Measurements from ENCODE around the gene L3MBTL3.
"Not testable (repeated sequence)": the region's sequence is repeated elsewhere in the genome, so short reads cannot be mapped to it uniquely, and the experiment has no call there.

L3MBTL3 gene

GRCh38 chr6:130093546-130093945 is 75.2 kb downstream of the L3MBTL3 start:
- DNase-seq = no peak

DNA sequence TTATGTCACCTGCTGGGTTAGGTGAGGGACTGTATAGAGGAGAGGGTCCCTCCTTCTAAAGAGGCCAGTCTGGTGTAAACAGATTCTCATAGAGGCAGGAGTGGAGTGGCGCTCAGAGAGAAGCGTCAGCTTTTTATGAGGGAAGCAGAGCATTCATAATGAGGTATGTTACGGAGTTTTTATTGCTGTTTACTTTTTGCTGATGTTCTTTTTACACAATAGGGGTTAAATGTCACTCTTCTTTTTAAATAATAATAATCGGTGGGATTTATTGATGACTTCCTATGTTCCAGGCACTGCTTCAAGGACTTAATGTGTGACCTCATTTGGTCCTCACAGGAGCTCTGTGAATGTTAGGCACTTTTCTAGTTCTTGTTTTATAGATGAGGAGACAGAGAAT is 79.9 kb downstream of the L3MBTL3 start:
- no peak for DNase-seq

- DNase-seq = no peak
Measured at GRCh38 chr6:130099119-130099518, 80.7 kb downstream of the L3MBTL3 start.

DNA sequence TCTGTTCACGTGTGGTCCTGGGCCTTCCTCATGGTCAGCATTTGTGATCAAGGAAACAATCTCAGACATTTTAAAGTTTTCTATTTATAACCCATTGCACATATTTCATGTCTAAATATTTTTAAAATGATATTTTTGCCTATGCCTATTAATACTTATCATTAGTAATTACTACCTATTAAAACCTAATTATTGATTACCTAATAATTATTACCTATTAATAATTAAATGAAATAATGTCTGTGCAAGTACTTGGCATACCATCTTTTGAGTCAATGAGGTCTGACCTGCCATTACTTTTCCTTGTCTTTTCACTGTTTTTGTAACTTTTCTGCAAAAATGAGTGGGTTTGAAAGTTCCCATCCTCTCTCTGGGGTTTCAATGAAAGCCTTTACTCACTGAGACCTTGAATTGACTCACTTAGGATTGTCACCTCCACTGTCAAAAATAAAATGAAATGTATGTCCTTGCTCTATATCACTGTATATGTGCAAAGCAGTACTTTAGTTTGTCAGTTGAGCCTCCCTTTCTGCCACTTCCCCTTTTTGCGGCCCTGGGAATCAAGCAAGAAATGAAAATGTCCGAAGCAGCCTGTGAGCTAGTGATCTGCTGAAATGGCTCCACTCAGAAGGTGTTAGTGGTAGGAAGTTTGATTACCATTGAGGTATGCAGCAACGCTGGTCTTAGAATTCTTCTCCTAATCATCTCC is 87.8 kb downstream of the L3MBTL3 start:
- DNase-seq = peak; percentile 76 to 83

DNA sequence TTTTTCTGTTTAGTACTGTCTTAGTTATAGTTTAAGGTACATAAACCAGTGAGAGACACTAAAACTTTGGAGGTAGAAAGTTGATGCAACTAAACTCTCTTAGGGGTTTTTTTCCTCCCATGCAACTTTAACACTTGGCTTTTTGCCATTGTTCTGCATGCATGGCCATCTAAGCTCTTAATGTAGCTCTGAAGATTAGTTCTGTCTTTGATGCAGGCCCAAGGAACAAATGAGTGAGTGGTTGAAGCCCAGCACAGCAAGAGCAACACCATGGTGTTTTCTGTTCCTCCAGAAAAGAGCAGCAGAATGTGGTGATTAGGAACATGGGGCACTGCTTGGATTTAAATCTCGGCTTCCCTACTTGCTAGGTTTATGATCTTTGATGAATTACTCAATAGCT is 89.3 kb downstream of the L3MBTL3 start:
- no peak for DNase-seq

GRCh38 chr6:130111031-130111430 is 92.7 kb downstream of the L3MBTL3 start:
- no peak for DNase-seq

DNA sequence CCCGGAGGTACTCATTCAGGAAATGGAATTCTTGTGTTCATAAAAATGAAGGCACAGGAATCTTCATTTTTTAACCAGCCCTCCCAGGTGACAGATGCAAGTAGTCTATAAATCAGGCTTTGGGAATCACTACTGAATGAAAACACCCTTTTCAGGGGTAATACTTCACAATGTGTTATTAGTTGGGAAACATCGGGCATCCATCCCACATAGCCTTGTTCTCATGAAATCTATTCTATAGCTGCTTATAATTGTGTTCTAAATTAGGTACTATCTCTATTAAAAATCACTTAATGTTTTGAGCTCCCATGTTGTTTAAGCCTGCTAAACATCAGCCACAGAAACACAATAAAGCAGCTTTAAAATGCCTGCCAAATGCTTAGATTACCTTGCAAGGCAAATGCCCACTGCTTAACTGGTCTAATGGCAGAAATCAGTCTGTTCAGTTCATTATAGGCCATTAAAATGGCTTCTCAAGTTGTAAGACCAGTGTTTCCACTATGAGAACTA is 94.9 kb downstream of the L3MBTL3 start:
- no peak for DNase-seq

DNA sequence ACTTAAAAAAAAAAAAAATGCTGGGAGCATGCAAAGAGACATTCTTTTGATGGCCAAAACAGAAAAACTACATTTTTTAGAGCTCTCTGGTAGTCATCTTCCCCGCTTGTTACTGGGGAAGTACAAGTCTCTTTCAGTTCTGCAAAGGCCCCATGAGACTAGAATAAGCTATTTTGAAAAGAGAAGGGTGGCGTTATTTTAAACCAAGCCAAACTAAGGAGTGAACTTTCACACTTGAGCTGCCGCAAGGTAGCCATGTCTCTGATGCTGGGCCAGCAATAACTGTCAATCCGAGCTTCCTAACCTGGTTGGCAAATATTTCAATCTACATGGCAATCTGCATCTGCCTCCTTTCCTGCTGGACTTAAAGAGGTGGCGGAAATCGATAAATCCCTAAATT is 96.7 kb downstream of the L3MBTL3 start:
- DNase-seq = no peak

- DNase-seq = no peak
Measured at GRCh38 chr6:130116273-130116672, 97.9 kb downstream of the L3MBTL3 start.

DNA sequence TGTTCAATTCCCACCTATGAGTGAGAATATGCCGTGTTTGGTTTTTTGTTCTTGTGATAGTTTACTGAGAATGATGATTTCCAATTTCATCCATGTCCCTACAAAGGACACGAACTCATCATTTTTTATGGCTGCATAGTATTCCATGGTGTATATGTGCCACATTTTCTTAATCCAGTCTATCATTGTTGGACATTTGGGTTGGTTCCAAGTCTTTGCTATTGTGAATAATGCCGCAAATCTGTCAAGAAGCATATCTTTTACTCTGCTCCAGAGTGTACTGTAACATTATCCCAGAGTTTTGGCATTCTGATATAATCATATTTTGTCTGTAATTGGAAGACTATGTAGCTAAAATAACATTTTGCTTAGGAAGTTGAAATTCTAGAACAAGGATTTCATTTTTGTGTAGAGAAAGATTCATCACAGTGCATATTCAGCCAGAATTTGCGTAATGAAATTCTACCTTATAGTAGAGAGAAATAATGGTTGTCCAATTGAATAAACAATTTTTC is 98.9 kb downstream of the L3MBTL3 start:
- DNase-seq = not testable (repeated sequence)

GRCh38 chr6:130118236-130118635 is 99.9 kb downstream of the L3MBTL3 start:
- DNase-seq = no peak

- no peak for DNase-seq
Measured at GRCh38 chr6:130119211-130119610, 100.8 kb downstream of the L3MBTL3 start.

DNA sequence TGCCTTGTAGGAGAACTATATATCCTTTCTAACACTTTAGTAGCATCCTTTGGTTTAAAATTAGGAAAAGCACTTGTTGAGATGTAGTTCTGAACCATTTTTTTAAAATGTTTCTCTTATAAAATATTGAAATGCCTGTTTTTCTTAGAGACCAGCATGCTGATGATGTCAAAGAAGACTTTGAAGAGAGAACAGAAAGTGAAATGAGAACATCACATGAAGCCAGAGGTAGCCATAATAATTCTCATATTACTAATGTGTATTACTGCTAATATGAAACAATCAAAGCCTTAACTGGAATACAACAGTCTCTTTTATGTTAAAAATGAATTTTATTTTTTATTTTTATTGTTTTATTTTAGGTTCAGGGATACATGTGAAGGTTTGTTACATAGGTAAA is 102.3 kb downstream of the L3MBTL3 start:
- DNase-seq = no peak

- no peak for DNase-seq
Measured at GRCh38 chr6:130122243-130122642, 103.9 kb downstream of the L3MBTL3 start.

DNA sequence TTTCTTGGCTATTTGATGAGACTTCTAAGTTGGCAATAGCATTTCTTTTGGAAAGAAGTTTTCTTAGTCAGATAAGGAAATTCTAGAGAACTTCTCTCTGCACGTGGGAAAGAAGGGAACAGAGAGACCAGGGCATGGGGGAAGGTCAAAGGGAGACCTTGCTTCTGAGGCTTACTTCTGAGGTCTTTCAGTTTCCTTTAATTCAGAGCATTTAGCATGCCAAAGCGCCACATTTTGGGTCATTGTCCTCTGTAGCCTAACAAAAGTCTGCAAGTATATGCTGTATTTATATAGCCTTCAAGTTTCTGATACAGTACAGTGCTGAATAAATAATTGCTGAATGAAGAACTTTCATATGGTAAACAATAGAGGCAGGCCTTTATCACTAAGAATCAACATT is 108.8 kb downstream of the L3MBTL3 start:
- no peak for DNase-seq

- DNase-seq = peak; percentile 20 to 42
Measured at GRCh38 chr6:130128326-130128725, 109.9 kb downstream of the L3MBTL3 start.

DNA sequence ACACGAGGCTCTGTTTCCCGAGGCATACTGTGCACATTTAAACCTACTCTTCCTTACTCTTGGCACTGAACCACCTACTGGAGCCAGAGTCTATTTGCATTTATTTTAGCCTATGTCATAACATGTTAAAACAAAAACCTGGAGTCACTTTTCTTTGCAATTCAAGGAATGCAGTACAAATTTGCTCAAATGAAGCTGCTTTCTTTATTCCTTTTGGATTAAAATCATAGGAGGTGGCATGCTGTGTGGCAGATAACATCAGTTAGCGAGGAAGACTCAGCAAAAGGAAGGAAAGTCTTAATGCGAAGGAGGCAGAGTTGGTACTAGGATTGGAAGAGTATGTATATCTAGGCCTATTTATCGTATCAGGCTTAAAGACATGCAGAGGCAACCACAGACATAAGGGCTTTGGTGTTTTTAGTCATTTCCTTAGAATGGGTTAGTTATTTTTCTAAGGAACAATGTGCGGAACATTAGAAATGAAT is 111.4 kb downstream of the L3MBTL3 start:
- no peak for DNase-seq

DNA sequence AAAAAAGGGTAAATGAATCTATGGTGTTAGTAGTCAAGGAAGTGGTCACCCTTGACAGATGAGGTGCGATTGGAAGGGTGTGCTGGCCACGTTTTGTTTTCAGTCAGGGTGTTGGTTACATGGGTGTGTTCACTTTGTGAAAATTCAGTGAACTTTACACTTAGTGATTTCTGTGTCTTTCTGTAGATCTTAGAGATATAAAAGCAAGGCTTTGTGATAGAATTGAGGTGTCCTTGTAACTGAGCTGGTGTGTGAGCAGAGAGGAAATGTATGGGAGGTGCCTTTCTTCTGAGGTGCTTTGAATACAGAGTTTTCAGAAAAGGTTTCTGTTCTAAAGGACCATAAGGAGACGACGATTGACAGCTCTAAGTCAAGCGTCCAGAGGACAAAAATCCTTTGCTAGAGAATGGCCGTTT is 113.9 kb downstream of the L3MBTL3 start:
- no peak for DNase-seq

GRCh38 chr6:130134582-130134981 is 116.2 kb downstream of the L3MBTL3 start:
- no peak for DNase-seq

GRCh38 chr6:130136798-130137197 is 118.4 kb downstream of the L3MBTL3 start:
- DNase-seq = no peak

- no peak for DNase-seq
Measured at GRCh38 chr6:130138116-130138908, 119.9 kb downstream of the L3MBTL3 start.

GRCh38 chr6:130138909-130139242 is 120.5 kb downstream of the L3MBTL3 start:
- DNase-seq = no peak

DNA sequence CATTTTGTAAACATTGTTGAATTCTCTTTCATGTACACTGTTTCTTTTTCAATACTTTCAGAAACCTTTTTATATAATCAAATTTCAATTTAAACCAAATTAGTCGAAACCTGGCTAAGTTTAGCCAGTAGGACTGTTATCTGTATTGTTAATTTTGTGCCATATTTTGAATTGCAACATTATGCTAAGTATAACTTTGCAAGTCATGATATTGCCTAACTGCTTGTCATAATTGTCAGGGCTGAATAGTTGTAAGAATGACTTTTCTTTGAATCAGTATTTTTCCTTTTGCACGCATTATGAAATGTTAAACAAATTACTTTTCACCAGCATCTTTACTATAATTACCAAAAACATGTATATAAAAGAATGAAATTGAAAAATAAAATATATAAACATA is 121.7 kb downstream of the L3MBTL3 start:
- DNase-seq = no peak

- DNase-seq = no peak
Measured at GRCh38 chr6:130143709-130144108, 125.3 kb downstream of the L3MBTL3 start.
